Measurements from ENCODE around the gene SCFD2. TPM values are rescaled to one million over a fixed set of nuclear protein-coding genes. Genes with fewer than 3 reads are reported as not detected.

SCFD2 gene
- total RNA-seq, 1 experiment from 2014 or later = 12.4 TPM

DNA sequence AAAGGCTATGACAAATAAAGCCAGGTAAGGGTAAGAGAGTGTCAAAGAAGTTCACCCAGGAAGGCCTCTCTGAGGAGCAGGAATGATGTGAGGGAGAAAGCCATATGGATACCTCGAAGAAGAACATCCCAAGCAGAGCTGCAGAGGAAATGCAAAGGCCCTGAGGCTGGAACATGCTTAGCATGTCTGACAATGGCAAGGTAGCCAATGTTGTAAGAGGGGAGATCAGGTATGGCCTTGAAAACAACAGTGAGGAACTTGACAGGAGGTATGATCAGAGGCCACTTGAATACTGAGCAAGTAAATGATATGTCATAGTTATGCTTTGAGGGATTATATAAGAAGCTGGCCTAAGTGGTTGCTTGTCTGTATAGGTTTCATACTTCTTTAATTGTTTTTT, 3.8 kb downstream of the SCFD2 start:
- Mint-ChIP-seq H3K36me3 (no peaks in the 10 kb centered on the region), H3K4me3 (no peak overlapping the region), H3K27me3 (ENCODE audit: low read depth) (peaks cover 11% of the 10 kb centered on the region; the same call in 1 of the 2 replicates), H3K4me1 (peaks cover 18% of the 10 kb centered on the region), H3K27ac (no peak overlapping the region), H3K9me3 (peaks cover 6% of the 10 kb centered on the region; the same call in 1 of the 2 replicates)
- DNase-seq (ENCODE audit: low spot score) (no peak), ATAC-seq (no peak)
- CTCF ChIA-PET = no interaction called here
- TF ChIP-seq NR1H2 (CRISPR knock-in tag; IDR thresholded peaks at IDR 0.05) (no peak), CREB1 (CRISPR knock-in tag; IDR thresholded peaks at IDR 0.05) (no peak), ZNF423 (CRISPR knock-in tag; IDR thresholded peaks at IDR 0.05) (no peak), SMAD4 (CRISPR knock-in tag; IDR thresholded peaks at IDR 0.05) (no peak), ESRRA (CRISPR knock-in tag; IDR thresholded peaks at IDR 0.05; ENCODE audit: borderline replicate concordance) (no peak), NFATC4 (CRISPR knock-in tag; IDR thresholded peaks at IDR 0.05) (no peak), SMAD3 (CRISPR knock-in tag; IDR thresholded peaks at IDR 0.05; ENCODE audit: borderline replicate concordance) (no peak), NR2C2 (CRISPR knock-in tag; IDR thresholded peaks at IDR 0.05) (no peak), ZNF121 (CRISPR knock-in tag; IDR thresholded peaks at IDR 0.05) (no peak), ZNF219 (CRISPR knock-in tag; IDR thresholded peaks at IDR 0.05; ENCODE audit: borderline replicate concordance) (no peak), NFE2L1 (CRISPR knock-in tag; IDR thresholded peaks at IDR 0.05) (no peak)
- TF ChIP-seq, protein P1, sequence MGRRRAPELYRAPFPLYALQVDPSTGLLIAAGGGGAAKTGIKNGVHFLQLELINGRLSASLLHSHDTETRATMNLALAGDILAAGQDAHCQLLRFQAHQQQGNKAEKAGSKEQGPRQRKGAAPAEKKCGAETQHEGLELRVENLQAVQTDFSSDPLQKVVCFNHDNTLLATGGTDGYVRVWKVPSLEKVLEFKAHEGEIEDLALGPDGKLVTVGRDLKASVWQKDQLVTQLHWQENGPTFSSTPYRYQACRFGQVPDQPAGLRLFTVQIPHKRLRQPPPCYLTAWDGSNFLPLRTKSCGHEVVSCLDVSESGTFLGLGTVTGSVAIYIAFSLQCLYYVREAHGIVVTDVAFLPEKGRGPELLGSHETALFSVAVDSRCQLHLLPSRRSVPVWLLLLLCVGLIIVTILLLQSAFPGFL (CRISPR knock-in tag; IDR thresholded peaks at IDR 0.05; ENCODE audit: borderline replicate concordance) = no peak
- TF ChIP-seq, protein P2, sequence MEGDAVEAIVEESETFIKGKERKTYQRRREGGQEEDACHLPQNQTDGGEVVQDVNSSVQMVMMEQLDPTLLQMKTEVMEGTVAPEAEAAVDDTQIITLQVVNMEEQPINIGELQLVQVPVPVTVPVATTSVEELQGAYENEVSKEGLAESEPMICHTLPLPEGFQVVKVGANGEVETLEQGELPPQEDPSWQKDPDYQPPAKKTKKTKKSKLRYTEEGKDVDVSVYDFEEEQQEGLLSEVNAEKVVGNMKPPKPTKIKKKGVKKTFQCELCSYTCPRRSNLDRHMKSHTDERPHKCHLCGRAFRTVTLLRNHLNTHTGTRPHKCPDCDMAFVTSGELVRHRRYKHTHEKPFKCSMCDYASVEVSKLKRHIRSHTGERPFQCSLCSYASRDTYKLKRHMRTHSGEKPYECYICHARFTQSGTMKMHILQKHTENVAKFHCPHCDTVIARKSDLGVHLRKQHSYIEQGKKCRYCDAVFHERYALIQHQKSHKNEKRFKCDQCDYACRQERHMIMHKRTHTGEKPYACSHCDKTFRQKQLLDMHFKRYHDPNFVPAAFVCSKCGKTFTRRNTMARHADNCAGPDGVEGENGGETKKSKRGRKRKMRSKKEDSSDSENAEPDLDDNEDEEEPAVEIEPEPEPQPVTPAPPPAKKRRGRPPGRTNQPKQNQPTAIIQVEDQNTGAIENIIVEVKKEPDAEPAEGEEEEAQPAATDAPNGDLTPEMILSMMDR (IDR thresholded peaks at IDR 0.05) = no peak
- TF ChIP-seq, protein P3, sequence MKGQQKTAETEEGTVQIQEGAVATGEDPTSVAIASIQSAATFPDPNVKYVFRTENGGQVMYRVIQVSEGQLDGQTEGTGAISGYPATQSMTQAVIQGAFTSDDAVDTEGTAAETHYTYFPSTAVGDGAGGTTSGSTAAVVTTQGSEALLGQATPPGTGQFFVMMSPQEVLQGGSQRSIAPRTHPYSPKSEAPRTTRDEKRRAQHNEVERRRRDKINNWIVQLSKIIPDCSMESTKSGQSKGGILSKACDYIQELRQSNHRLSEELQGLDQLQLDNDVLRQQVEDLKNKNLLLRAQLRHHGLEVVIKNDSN (CRISPR knock-in tag; IDR thresholded peaks at IDR 0.05) = no peak
- TF ChIP-seq, protein P4, sequence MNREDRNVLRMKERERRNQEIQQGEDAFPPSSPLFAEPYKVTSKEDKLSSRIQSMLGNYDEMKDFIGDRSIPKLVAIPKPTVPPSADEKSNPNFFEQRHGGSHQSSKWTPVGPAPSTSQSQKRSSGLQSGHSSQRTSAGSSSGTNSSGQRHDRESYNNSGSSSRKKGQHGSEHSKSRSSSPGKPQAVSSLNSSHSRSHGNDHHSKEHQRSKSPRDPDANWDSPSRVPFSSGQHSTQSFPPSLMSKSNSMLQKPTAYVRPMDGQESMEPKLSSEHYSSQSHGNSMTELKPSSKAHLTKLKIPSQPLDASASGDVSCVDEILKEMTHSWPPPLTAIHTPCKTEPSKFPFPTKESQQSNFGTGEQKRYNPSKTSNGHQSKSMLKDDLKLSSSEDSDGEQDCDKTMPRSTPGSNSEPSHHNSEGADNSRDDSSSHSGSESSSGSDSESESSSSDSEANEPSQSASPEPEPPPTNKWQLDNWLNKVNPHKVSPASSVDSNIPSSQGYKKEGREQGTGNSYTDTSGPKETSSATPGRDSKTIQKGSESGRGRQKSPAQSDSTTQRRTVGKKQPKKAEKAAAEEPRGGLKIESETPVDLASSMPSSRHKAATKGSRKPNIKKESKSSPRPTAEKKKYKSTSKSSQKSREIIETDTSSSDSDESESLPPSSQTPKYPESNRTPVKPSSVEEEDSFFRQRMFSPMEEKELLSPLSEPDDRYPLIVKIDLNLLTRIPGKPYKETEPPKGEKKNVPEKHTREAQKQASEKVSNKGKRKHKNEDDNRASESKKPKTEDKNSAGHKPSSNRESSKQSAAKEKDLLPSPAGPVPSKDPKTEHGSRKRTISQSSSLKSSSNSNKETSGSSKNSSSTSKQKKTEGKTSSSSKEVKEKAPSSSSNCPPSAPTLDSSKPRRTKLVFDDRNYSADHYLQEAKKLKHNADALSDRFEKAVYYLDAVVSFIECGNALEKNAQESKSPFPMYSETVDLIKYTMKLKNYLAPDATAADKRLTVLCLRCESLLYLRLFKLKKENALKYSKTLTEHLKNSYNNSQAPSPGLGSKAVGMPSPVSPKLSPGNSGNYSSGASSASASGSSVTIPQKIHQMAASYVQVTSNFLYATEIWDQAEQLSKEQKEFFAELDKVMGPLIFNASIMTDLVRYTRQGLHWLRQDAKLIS (CRISPR knock-in tag; IDR thresholded peaks at IDR 0.05; ENCODE audit: borderline replicate concordance) = no peak
- POLR2A ChIA-PET = no interaction called here

DNA sequence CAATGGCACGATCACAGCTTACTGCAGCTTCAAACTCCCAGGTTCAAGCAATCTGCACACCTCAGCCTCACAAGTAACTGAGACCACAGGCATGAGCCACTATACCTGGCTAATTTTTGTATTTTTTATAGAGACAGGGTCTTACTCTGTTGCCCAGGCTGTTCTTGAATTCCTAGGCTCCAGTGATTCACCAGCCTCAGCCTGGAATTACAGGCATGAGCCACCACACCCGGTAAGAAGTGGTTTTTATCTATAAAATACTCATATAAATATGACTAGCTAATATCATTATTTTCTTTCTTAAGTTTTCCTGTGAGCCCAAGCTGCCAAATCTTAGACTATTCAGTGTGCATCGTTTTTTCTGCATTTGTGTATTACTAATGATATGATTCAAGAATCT, 4.4 kb downstream of the SCFD2 start:
- POLR2A ChIA-PET = no interaction called here
- peaks cover 16% of the 10 kb centered on the region for H3K4me1 Mint-ChIP-seq
- CTCF ChIA-PET = interaction anchor here (0.6 kb wide), 1 partner anchor 48 kb away, joined by 3 read pairs; no protein-coding TSS in a partner anchor
- H3K36me3 Mint-ChIP-seq = no peaks in the 10 kb centered on the region
- no peak overlapping the region for H3K27ac Mint-ChIP-seq
- DNase-seq (ENCODE audit: low spot score) = no peak
- no peaks in the 10 kb centered on the region; the same call in 1 of the 2 replicates for H3K9me3 Mint-ChIP-seq
- no peak overlapping the region for H3K4me3 Mint-ChIP-seq
- peaks cover 5% of the 10 kb centered on the region; the same call in 1 of the 2 replicates for H3K27me3 Mint-ChIP-seq (ENCODE audit: low read depth)
- no peak for TF ChIP-seq ZNF121 (CRISPR knock-in tag; IDR thresholded peaks at IDR 0.05)
- no peak for TF ChIP-seq NFYB (CRISPR knock-in tag; conservative IDR thresholded peaks at IDR 0.05; ENCODE audit: low read depth)
- no peak for ATAC-seq

Measured in WTC11 (cell line).